Erythroblast (primary cell): ENCODE data around the gene HTR7.

Source experiments
- GATA1 ChIP-seq: IDR thresholded peaks from 2 replicates; pipeline ENCODE4 v1.6.1; 2011; ENCODE audit warnings: low read depth, mild to moderate bottlenecking, control low read depth, low read length, moderate library complexity
- POLR2A ChIP-seq: IDR thresholded peaks from 2 replicates; pipeline ENCODE4 v1.6.1; 2011; ENCODE audit warnings: mild to moderate bottlenecking, low read length

- TF ChIP-seq POLR2A (no peak), GATA1 (no peak)
These were observed 30.5 kb upstream of the HTR7 start for GRCh38 chr10:90888387-90888786.
